Stimulated activated CD8-positive, alpha-beta memory T cell treated with anti-CD3 and anti-CD28 coated beads, Interleukin-4, amount 100 ng/mL, for 48 hours (primary cell): ENCODE results near the gene SEMA4G.

Source experiments
- DNase-seq: peaks from one replicate; pipeline ENCODE4 v3.0.0-alpha.2; 2020

SEMA4G gene

GRCh38 chr10:100993986-100994708, 24.8 kb downstream of the SEMA4G start:
- no peak for DNase-seq

- no peak for DNase-seq
These were observed 25.9 kb downstream of the SEMA4G start for GRCh38 chr10:100995181-100995580.

DNA sequence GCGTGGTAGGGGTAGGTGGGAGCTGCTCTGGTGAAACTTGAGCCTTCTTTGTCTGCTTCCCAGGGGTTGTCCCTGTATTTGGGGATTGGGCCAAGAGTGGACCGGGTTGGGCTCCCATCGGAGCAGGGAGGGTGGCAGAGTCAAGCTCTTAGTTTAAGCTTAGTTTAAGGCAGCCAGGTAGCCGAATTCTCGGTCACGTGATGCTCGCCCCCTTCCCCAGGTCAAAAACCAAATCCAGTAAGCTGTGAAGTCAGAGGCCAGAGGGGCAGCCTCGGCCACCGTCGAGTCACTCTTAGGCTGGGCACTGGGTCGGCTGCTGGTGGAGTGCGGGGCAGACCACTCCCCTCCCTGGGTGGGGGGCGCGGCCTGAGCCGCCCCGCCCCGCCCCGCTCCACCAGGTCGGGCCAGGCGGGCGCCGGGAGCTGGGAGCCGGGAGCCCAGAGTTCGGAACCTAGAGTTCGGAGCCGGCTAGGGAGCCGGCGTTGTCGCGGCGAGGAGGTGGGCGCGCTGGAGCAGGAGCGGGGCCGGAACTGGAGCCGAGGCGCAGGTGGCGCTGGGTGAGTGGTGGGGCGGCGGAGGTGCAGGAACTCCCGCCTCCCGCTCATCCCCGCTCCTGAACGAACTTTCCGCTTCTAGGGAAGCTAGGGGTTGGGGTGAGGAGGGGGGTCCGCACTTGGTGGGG, 27.5 kb downstream of the SEMA4G start:
- DNase-seq, result no peak

GRCh38 chr10:100997360-100998182, 28.3 kb downstream of the SEMA4G start:
- DNase-seq, result peak; percentile 87

DNA sequence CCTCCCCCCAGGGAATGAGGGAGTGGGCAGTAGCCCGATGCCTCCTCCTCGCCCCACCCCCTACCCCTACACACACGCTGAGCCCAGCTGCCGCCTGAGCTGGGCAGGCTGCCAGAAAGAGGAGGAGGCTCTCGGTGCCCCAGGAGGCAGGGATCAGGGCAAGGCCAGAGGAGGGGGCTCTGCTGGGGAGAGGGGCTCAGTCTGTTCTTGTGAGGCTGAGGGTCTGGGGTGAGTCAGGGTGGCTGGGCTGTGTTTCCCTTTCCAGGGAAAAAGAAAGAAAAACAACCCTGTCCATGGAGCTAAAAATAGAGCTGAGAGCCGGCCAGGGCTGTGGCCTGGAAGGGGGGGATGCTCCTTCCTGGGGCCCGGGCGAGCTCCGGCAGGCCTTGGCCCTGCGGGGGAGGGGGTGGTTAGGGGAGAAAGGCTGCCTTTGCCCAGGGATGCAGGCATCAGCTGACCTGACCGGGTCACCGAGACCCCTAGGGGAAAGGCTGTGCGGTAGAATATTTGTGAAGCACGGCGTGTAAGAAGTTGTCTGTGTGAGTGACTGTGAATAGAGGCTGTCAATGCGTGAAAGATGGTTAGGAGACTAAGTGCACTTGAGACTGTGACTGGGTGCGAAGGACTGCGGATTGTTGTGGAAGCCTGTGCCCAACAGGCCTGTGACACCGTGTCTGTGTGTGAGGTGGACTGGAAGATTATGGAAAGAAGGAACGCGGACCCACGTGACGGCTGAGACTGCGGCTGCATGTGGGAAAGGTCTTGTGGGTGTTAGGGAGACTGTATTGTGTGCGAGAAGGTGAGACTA, 29.1 kb downstream of the SEMA4G start:
- DNase-seq, result peak; percentile 73

GRCh38 chr10:100998991-100999741, 29.9 kb downstream of the SEMA4G start:
- DNase-seq, result peak; percentile 85

GRCh38 chr10:100999742-101000126, 30.4 kb downstream of the SEMA4G start, which contains the start of gene LZTS2:
TSS of gene LZTS2 (plus strand) at chr10:100999808. CDS start at chr10:101002539, 2,731 bp downstream.
- DNase-seq, result no peak

- DNase-seq, result no peak
These were observed 31.0 kb downstream of the SEMA4G start for GRCh38 chr10:101000127-101000914.

DNA sequence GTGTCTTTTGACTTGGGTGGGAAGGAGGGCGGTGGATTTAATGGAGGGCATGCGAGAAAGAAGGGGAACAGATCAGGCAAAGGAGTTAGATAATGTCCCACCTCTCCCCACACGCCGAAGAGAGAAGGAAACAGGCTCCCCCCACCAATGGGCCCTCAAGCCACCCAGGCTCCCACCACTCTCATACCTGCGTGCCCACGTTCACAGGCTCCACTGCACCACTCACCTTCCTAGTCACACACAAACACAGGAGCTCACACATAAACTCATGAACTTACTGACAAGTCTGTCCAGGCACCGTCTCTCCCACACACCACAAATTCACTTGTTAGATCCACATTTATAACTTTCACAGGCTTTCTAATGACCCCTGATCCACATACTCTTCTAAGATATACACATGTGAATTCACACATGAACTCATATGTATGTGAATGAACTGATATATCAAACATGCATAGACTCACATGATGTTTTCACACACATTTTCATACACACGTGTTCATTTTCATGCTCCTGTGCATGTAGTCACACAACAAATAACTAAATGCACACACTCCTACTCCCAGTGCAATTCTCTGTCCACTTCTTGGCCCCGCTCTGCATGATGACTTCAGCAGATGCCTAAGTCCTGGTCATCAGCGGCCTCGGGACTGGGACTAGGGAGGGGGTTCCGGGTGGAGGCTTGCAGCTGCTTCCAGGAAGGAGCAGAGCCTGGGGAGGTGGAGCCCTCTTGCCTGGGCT, 31.8 kb downstream of the SEMA4G start:
- DNase-seq, result no peak

DNA sequence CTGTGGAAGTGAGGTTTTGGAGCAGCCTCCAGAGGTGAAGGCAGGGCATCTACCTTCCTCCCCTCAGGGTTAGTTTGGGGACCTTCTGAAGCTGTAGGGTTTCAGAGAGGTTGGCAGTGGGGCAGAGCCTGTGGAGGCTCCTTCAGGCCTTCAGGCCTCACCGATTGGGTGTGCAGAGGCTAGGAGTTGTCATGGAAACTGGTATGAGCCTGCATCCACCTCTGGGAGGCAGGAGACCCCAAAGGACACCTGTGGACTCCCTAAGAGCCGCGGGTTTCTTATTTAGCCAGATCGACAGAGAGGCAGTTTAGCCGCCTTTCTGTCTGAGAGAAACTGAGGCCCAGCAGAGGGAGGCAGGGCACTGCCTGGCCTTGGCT, 32.3 kb downstream of the SEMA4G start:
- DNase-seq, result no peak

- no peak for DNase-seq
These were observed 33.2 kb downstream of the SEMA4G start for GRCh38 chr10:101002456-101002855.

GRCh38 chr10:101003639-101004206, 34.4 kb downstream of the SEMA4G start:
- no peak for DNase-seq

- no peak for DNase-seq
These were observed 36.1 kb downstream of the SEMA4G start for GRCh38 chr10:101005361-101005760.

GRCh38 chr10:101005869-101006567, 36.7 kb downstream of the SEMA4G start:
- no peak for DNase-seq

DNA sequence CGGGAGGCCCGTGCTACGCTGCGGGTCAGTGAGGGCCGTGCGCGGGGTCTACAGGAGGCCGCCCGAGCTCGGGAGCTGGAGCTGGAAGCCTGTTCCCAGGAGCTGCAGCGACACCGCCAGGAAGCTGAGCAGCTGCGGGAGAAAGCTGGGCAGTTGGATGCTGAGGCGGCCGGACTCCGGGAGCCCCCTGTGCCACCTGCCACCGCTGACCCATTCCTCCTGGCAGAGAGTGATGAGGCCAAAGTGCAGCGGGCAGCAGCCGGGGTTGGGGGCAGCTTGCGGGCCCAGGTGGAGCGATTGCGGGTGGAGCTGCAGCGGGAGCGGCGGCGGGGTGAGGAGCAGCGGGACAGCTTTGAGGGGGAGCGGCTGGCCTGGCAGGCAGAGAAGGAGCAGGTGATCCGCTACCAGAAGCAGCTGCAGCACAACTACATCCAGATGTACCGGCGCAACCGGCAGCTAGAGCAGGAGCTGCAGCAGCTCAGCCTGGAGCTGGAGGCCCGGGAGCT, 37.3 kb downstream of the SEMA4G start:
- no peak for DNase-seq

GRCh38 chr10:101007099-101007711, 37.9 kb downstream of the SEMA4G start:
- DNase-seq, result no peak

DNA sequence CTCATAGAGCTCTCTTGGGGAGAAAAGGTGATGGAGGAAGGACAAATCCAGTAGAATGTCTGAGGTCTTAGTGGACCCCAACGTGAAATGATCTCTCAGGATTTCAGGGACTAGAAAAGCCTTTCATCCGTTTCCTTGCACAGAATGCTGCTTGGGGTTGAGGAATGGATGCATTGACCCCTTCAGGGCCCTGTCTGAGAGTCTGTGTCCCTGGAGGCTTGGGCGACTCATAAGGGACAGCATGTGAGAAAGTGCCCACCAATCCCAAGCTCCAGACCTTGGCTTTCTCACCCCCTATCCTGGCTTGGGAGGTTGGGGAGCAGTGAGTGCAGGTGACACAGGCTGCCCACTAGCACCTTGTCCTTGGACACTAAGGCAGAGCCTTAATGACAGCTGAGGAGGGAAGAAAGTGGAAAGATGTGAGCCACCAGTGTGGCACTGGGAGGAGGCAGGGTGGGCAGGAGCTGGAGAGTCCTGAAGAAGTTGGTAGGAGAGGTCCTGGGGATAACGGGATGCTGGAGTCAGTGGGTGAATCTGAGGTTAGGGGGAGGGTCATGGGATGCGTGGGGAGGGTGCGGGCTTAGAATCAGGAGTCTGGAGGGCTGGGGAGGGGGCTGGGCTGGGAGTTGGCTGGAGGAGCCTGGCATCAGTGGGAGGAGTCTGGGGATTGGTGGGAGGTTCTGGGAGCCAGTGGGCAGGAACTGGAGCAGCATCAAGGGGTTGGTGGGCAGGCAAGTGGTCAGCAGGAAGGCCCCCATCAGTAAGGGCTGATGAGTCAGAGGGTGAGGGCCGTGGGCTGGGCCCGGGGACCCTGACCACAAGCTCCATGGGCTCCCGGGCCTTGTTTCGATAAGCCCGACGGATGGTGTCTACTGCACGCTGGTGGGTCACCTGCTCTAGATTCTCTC, 38.9 kb downstream of the SEMA4G start:
- no peak for DNase-seq
